HEK293 (cell line): ENCODE measurements around the gene ASTN2.

Source experiments
- CTCF ChIA-PET: fragments of 350-600 bp; formaldehyde crosslinking; extraction: SDS; loops from one replicate; lab custom pipeline; 2021; ENCODE audit warnings: antibody characterized with exemption; lab: Yijun Ruan, JAX
- POLR2A ChIA-PET: fragments of 300-600 bp; formaldehyde crosslinking; extraction: SDS; loops from one replicate; lab custom pipeline; 2020; ENCODE audit warnings: antibody characterized with exemption, inconsistent platforms; lab: Yijun Ruan, JAX
- H3K27ac ChIP-seq: fragments of 200-500 bp; sonication (Bioruptor generic); 2 replicates; pipeline ENCODE4 v1.5.1; 2014; ENCODE audit warnings: low read depth, low read length, control low read depth, inconsistent platforms; ENCODE audit errors: extremely low read depth
- H3K36me3 ChIP-seq, 2 experiments: fragments of 200-500 bp in 1 of 2; sonication (Bioruptor generic) in 1 of 2; 1 replicate in 1 of 2; 2 replicates in 1 of 2; pipeline ENCODE4 v1.5.1; 2014 to 2017; ENCODE audit warnings: inconsistent platforms in 2 of 2, low read length in 2 of 2; ENCODE audit not compliant: control insufficient read depth in 2 of 2, insufficient read depth in 1 of 2
- H3K4me1 ChIP-seq: fragments of 200-500 bp; sonication (Bioruptor generic); 2 replicates; pipeline ENCODE4 v1.5.1; 2014; ENCODE audit warnings: mild to moderate bottlenecking, low read length, inconsistent platforms; ENCODE audit not compliant: control insufficient read depth, insufficient read depth
- H3K4me3 ChIP-seq: 2 replicates; pipeline ENCODE4 v1.5.1; 2011; ENCODE audit warnings: low read depth, mild to moderate bottlenecking, control low read depth, low read length, moderate library complexity
- H3K9me3 ChIP-seq: fragments of 200-500 bp; sonication (Bioruptor generic); 2 replicates; pipeline ENCODE4 v1.5.1; 2014; ENCODE audit warnings: low read depth, low read length, inconsistent platforms; ENCODE audit not compliant: control insufficient read depth, insufficient read depth
- ATF2 ChIP-seq: fragments of 450-650 bp; formaldehyde crosslinking; IDR thresholded peaks from 2 replicates; pipeline ENCODE4 v1.5.1; 2016; ENCODE audit warnings: missing biosample characterization, missing genetic modification characterization, low read depth
- CTCF ChIP-seq: fragments of 450-650 bp; formaldehyde crosslinking; IDR thresholded peaks from 2 replicates; pipeline ENCODE4 v1.5.1; 2016; ENCODE audit warnings: missing biosample characterization, missing genetic modification characterization
- GFI1B ChIP-seq: fragments of 450-650 bp; formaldehyde crosslinking; IDR thresholded peaks from 2 replicates; pipeline ENCODE4 v1.5.1; 2016; ENCODE audit warnings: missing biosample characterization, missing genetic modification characterization
- GLI2 ChIP-seq: fragments of 450-650 bp; formaldehyde crosslinking; IDR thresholded peaks from 2 replicates; pipeline ENCODE4; 2017; ENCODE audit warnings: missing biosample characterization, missing genetic modification characterization, low read depth, borderline replicate concordance
- GLIS1 ChIP-seq: fragments of 450-650 bp; formaldehyde crosslinking; IDR thresholded peaks from 2 replicates; pipeline ENCODE4 v1.5.1; 2016; ENCODE audit warnings: missing biosample characterization, missing genetic modification characterization
- HOXD13 ChIP-seq: sonication (generic); formaldehyde crosslinking; IDR thresholded peaks from 2 replicates; pipeline ENCODE4 v1.8.0; 2022; ENCODE audit warnings: missing genetic modification reagents, borderline replicate concordance
- KLF10 ChIP-seq: fragments of 450-650 bp; IDR thresholded peaks from 2 replicates; pipeline ENCODE4 v1.5.1; 2018; ENCODE audit warnings: missing biosample characterization, mild to moderate bottlenecking, missing genetic modification characterization
- KLF8 ChIP-seq: fragments of 450-650 bp; formaldehyde crosslinking; IDR thresholded peaks from 2 replicates; pipeline ENCODE4 v1.5.1; 2016; ENCODE audit warnings: missing biosample characterization, missing genetic modification characterization
- REST ChIP-seq: fragments of 450-650 bp; formaldehyde crosslinking; IDR thresholded peaks from 2 replicates; pipeline ENCODE4 v1.5.1; 2016; ENCODE audit warnings: missing biosample characterization, missing genetic modification characterization
- ZFP69B ChIP-seq: fragments of 450-650 bp; formaldehyde crosslinking; IDR thresholded peaks from 2 replicates; pipeline ENCODE4 v1.5.1; 2016; ENCODE audit warnings: missing biosample characterization, missing genetic modification characterization
- ZNF174 ChIP-seq: fragments of 450-650 bp; formaldehyde crosslinking; IDR thresholded peaks from 2 replicates; pipeline ENCODE4 v1.5.0; 2017; ENCODE audit warnings: missing biosample characterization, mild to moderate bottlenecking, missing genetic modification characterization
- ZNF175 ChIP-seq: fragments of 450-650 bp; formaldehyde crosslinking; IDR thresholded peaks from 2 replicates; pipeline ENCODE4 v1.5.1; 2016; ENCODE audit warnings: missing biosample characterization, missing genetic modification characterization
- ZNF266 ChIP-seq: fragments of 450-650 bp; formaldehyde crosslinking; IDR thresholded peaks from 2 replicates; pipeline ENCODE4 v1.5.1; 2016; ENCODE audit warnings: missing biosample characterization, missing genetic modification characterization, low read depth
- ZNF404 ChIP-seq: fragments of 450-650 bp; formaldehyde crosslinking; IDR thresholded peaks from 2 replicates; pipeline ENCODE4 v1.5.1; 2017; ENCODE audit warnings: missing biosample characterization, missing genetic modification characterization
- ZNF423 ChIP-seq: fragments of 450-650 bp; formaldehyde crosslinking; IDR thresholded peaks from 2 replicates; pipeline ENCODE4 v1.5.1; 2016; ENCODE audit warnings: missing biosample characterization, missing genetic modification characterization
- ZNF624 ChIP-seq: fragments of 450-650 bp; formaldehyde crosslinking; IDR thresholded peaks from 2 replicates; pipeline ENCODE4 v1.5.1; 2017; ENCODE audit warnings: missing biosample characterization, missing genetic modification characterization
- ZNF658 ChIP-seq: fragments of 450-650 bp; formaldehyde crosslinking; IDR thresholded peaks from 2 replicates; pipeline ENCODE4; 2016; ENCODE audit warnings: missing biosample characterization, missing genetic modification characterization
- ZNF670 ChIP-seq: fragments of 450-650 bp; formaldehyde crosslinking; IDR thresholded peaks from 2 replicates; pipeline ENCODE4 v1.5.1; 2016; ENCODE audit warnings: missing biosample characterization, missing genetic modification characterization, low read depth
- ZNF777 ChIP-seq: fragments of 450-650 bp; formaldehyde crosslinking; IDR thresholded peaks from 2 replicates; pipeline ENCODE4 v1.5.1; 2017; ENCODE audit warnings: missing biosample characterization, missing genetic modification characterization, borderline replicate concordance
- ZNF785 ChIP-seq: fragments of 450-650 bp; formaldehyde crosslinking; IDR thresholded peaks from 2 replicates; pipeline ENCODE4 v1.5.1; 2016; ENCODE audit warnings: missing biosample characterization, missing genetic modification characterization
- ZSCAN16 ChIP-seq: fragments of 450-650 bp; formaldehyde crosslinking; IDR thresholded peaks from 2 replicates; pipeline ENCODE4 v1.5.1; 2016; ENCODE audit warnings: missing biosample characterization, missing genetic modification characterization
- ZXDB ChIP-seq: fragments of 450-650 bp; formaldehyde crosslinking; IDR thresholded peaks from 2 replicates; pipeline ENCODE4 v1.5.1; 2016; ENCODE audit warnings: missing biosample characterization, missing genetic modification characterization

The ASTN2 gene

GRCh38 chr9:116594547-116594946 lies 820.3 kb downstream of the ASTN2 start:
- ChIA-PET POLR2A (no interaction called here), CTCF (interaction anchor here (0.6 to 1.7 kb wide), 4 partner anchors 14 to 968 kb away, joined by 3 to 4 read pairs (median 3); no protein-coding TSS in a partner anchor)
- Histone ChIP-seq H3K9me3 (no peaks in the 10 kb centered on the region), H3K27ac (no peak overlapping the region), H3K36me3 (no peaks in the 10 kb centered on the region), H3K4me3 (no peak overlapping the region), H3K4me1 (no peaks in the 10 kb centered on the region)
- TF ChIP-seq ZXDB (tag by site-specific recombination) = no peak
- no peak for TF ChIP-seq ZSCAN16
- TF ChIP-seq HOXD13 = no peak
- no peak for TF ChIP-seq GLIS1 (tag by site-specific recombination)
- no peak for TF ChIP-seq ATF2
- no peak for TF ChIP-seq ZNF777 (tag by site-specific recombination)
- no peak for TF ChIP-seq CTCF (tag by site-specific recombination)
- TF ChIP-seq ZNF174 (tag by site-specific recombination) = no peak
- no peak for TF ChIP-seq KLF8
- TF ChIP-seq ZFP69B (tag by site-specific recombination) = no peak
- no peak for TF ChIP-seq GLI2 (tag by site-specific recombination)
- TF ChIP-seq ZNF785 (tag by site-specific recombination) = no peak
- TF ChIP-seq REST (tag by site-specific recombination) = no peak
- no peak for TF ChIP-seq KLF10 (tag by site-specific recombination)
- TF ChIP-seq GFI1B (tag by site-specific recombination) = no peak

- ChIA-PET CTCF (interaction anchor here (0.7 kb wide), 1 partner anchor 499 kb away, joined by 4 read pairs; no protein-coding TSS in a partner anchor), POLR2A (no interaction called here)
- Histone ChIP-seq H3K4me3 (no peak overlapping the region), H3K27ac (no peak overlapping the region), H3K9me3 (no peaks in the 10 kb centered on the region), H3K36me3 (no peaks in the 10 kb centered on the region), H3K4me1 (no peaks in the 10 kb centered on the region)
- no peak for TF ChIP-seq ZNF404 (tag by site-specific recombination)
- TF ChIP-seq ZNF423 (tag by site-specific recombination) = no peak
- no peak for TF ChIP-seq ZNF175
- TF ChIP-seq GLIS1 (tag by site-specific recombination) = no peak
- no peak for TF ChIP-seq ZNF266
- TF ChIP-seq ZNF658 = no peak
- no peak for TF ChIP-seq CTCF (tag by site-specific recombination)
- TF ChIP-seq ZNF670 (tag by site-specific recombination) = no peak
- TF ChIP-seq ZNF624 = no peak
Measured at GRCh38 chr9:116592970-116593369, 821.9 kb downstream of the ASTN2 start.
